HCT116 (cell line): ENCODE measurements around the gene CNTNAP5. TPM values are rescaled to one million over a fixed set of nuclear protein-coding genes. Genes with fewer than 3 reads are reported as not detected.

ENCODE experiments used
- ATAC-seq: fragments of 200-7000 bp; cut with Tn5 transposase; 2 replicates; pipeline ENCODE4 v1.9.1; 2020; ENCODE audit warnings: mild to moderate bottlenecking, moderate library complexity
- BruUV-seq: library from RNA; stranded (reverse); fragments of 400-500 nt; replicated peaks from 2 replicates; lab custom pipeline; 2021; lab: Mats Ljungman, UMichigan
- CTCF ChIA-PET: fragments of 300-600 bp; sonication (Branson Sonifier 250); formaldehyde crosslinking; loops from one replicate; lab custom pipeline; 2021; ENCODE audit warnings: antibody characterized with exemption; lab: Charles Lee
- POLR2A ChIA-PET: fragments of 300-600, 350-600 bp; sonication (Branson Sonifier 250); formaldehyde crosslinking; loops from one replicate; lab custom pipeline; 2021; ENCODE audit warnings: antibody characterized with exemption; lab: Charles Lee
- RAD21 ChIA-PET, 2 experiments: fragments of 300-600 bp; sonication (Branson Sonifier 250); formaldehyde crosslinking; loops; one replicate each; lab custom pipeline; 2023; ENCODE audit warnings: low total read pairs in 2 of 2; ENCODE audit not compliant: uncharacterized antibody in 2 of 2, unreplicated experiment in 2 of 2, low non-redundant PET in 1 of 2; lab: Charles Lee
- DNase-seq: peaks from one replicate; pipeline ENCODE4 v3.0.0-alpha.2; 2010; ENCODE audit warnings: low read depth, low spot score
- H2AFZ ChIP-seq: fragments of 200-600 bp; shearing (Covaris generic), sonication (generic); 2 replicates; pipeline ENCODE4 v1.6.1; 2017; ENCODE audit warnings: low read depth, mixed run types, mixed read lengths, antibody characterized with exemption, low read length; ENCODE audit not compliant: poor library complexity, severe bottlenecking
- H3K27ac ChIP-seq: 2 replicates; pipeline ENCODE4 v1.5.1; 2012; ENCODE audit warnings: low read depth, low read length
- H3K27me3 ChIP-seq: fragments of 200-600 bp; sonication (generic); 2 replicates; pipeline ENCODE4 v1.6.1; 2016; ENCODE audit warnings: mixed run types, low read length, mixed read lengths; ENCODE audit not compliant: insufficient read depth
- H3K36me3 ChIP-seq, 2 experiments: fragments of 200-500 bp in 1 of 2; fragments of 200-600 bp in 1 of 2; sonication (Bioruptor generic) in 1 of 2; sonication (generic) in 1 of 2; 2 replicates each; pipeline versions ENCODE4 v1.5.1 to v1.6.1; 2014 to 2016; ENCODE audit warnings: low read length in 2 of 2, inconsistent platforms in 1 of 2, mixed read lengths in 1 of 2, mixed run types in 1 of 2; ENCODE audit not compliant: insufficient read depth in 2 of 2, control insufficient read depth in 1 of 2
- H3K4me1 ChIP-seq, 2 experiments: fragments of 200-600 bp in 1 of 2; sonication (generic) in 1 of 2; 2 replicates each; pipeline versions ENCODE4 v1.5.1 to v1.6.1; 2012 to 2017; ENCODE audit warnings: low read length in 2 of 2, inconsistent platforms in 1 of 2, mild to moderate bottlenecking in 1 of 2, mixed read lengths in 1 of 2, mixed run types in 1 of 2, moderate library complexity in 1 of 2; ENCODE audit not compliant: insufficient read depth in 2 of 2, control insufficient read depth in 1 of 2
- H3K4me2 ChIP-seq: fragments of 200-600 bp; sonication (generic); 2 replicates; pipeline ENCODE4 v1.6.1; 2017; ENCODE audit warnings: mixed run types, low read length, mixed read lengths
- H3K4me3 ChIP-seq, 2 experiments: fragments of 200-600 bp in 1 of 2; sonication (generic) in 1 of 2; replicated peaks in 1 of 2; 2 replicates each; pipeline ENCODE4 v1.5.1; 2011 to 2016; ENCODE audit warnings: low read length in 2 of 2, control low read depth in 1 of 2, low read depth in 1 of 2, mild to moderate bottlenecking in 1 of 2, mixed read lengths in 1 of 2, mixed run types in 1 of 2
- H3K79me2 ChIP-seq: fragments of 200-600 bp; sonication (generic); 2 replicates; pipeline ENCODE4 v1.6.1; 2017; ENCODE audit warnings: mild to moderate bottlenecking, mixed run types, low read length, moderate library complexity, mixed read lengths; ENCODE audit not compliant: insufficient read depth
- H3K9ac ChIP-seq: fragments of 200-600 bp; sonication (generic); 2 replicates; pipeline ENCODE4 v1.6.1; 2016; ENCODE audit warnings: low read length, mixed read lengths
- H3K9me2 ChIP-seq: fragments of 200-600 bp; sonication (generic), shearing (Covaris generic); 2 replicates; pipeline ENCODE4 v1.6.1; 2017; ENCODE audit warnings: mixed run types, mild to moderate bottlenecking, moderate library complexity; ENCODE audit not compliant: insufficient read depth
- H3K9me3 ChIP-seq, 2 experiments: fragments of 200-500 bp in 1 of 2; fragments of 200-600 bp in 1 of 2; sonication (Bioruptor generic) in 1 of 2; sonication (generic) in 1 of 2; 2 replicates each; pipeline ENCODE4 v1.6.1; 2014 to 2017; ENCODE audit warnings: low read length in 2 of 2, mixed read lengths in 2 of 2, inconsistent platforms in 1 of 2, low read depth in 1 of 2, mild to moderate bottlenecking in 1 of 2, mixed run types in 1 of 2, moderate library complexity in 1 of 2; ENCODE audit not compliant: control insufficient read depth in 1 of 2, insufficient read depth in 1 of 2
- H4K20me1 ChIP-seq: fragments of 200-600 bp; sonication (generic), shearing (Covaris generic); 2 replicates; pipeline ENCODE4 v1.6.1; 2017; ENCODE audit warnings: mixed run types, mild to moderate bottlenecking, moderate library complexity; ENCODE audit not compliant: insufficient read depth
- CBX3 ChIP-seq: IDR thresholded peaks from 2 replicates; pipeline ENCODE4 v1.6.1; 2012; ENCODE audit warnings: low read depth
- EGR1 ChIP-seq: IDR thresholded peaks from 2 replicates; pipeline ENCODE4 v1.6.1; 2012; ENCODE audit warnings: low read depth
- ELF1 ChIP-seq: IDR thresholded peaks from 2 replicates; pipeline ENCODE4 v1.6.1; 2012; ENCODE audit warnings: low read depth, borderline replicate concordance
- EZH2 ChIP-seq: fragments of 200-600 bp; sonication (generic); IDR thresholded peaks from 2 replicates; pipeline ENCODE4 v1.6.1; 2017; ENCODE audit warnings: antibody characterized with exemption, mixed run types
- EZH2phosphoT487 ChIP-seq: fragments of 200-600 bp; IDR thresholded peaks from 2 replicates; pipeline ENCODE4 v1.6.1; 2018; ENCODE audit warnings: antibody characterized with exemption, borderline replicate concordance
- FOSL1 ChIP-seq: IDR thresholded peaks from 2 replicates; pipeline ENCODE4 v1.6.1; 2012; ENCODE audit warnings: low read depth
- JUND ChIP-seq: IDR thresholded peaks from 2 replicates; pipeline ENCODE4 v1.6.1; 2012
- POLR2A ChIP-seq: IDR thresholded peaks from 2 replicates; pipeline ENCODE4 v1.7.0; 2011; ENCODE audit warnings: borderline replicate concordance; ENCODE audit not compliant: insufficient read depth, insufficient read length; ENCODE audit errors: extremely low read depth
- POLR2AphosphoS5 ChIP-seq: IDR thresholded peaks from 2 replicates; pipeline ENCODE4 v1.6.1; 2011; ENCODE audit warnings: mild to moderate bottlenecking, low read depth, low read length, moderate library complexity
- RAD21 ChIP-seq: IDR thresholded peaks from 2 replicates; pipeline ENCODE4 v1.6.1; 2012; ENCODE audit warnings: low read depth, mild to moderate bottlenecking
- SIN3A ChIP-seq: IDR thresholded peaks from 2 replicates; pipeline ENCODE4 v1.6.1; 2012; ENCODE audit warnings: low read depth
- SRF ChIP-seq: IDR thresholded peaks from 2 replicates; pipeline ENCODE4 v1.6.1; 2012; ENCODE audit warnings: low read depth
- TCF7L2 ChIP-seq: IDR thresholded peaks from 2 replicates; pipeline ENCODE4 v1.7.0; 2011; ENCODE audit warnings: borderline replicate concordance, inconsistent platforms; ENCODE audit not compliant: insufficient read depth, insufficient read length; ENCODE audit errors: extremely low read depth
- YY1 ChIP-seq: IDR thresholded peaks from 2 replicates; pipeline ENCODE4 v1.6.1; 2011; ENCODE audit warnings: low read length, low read depth, moderate library complexity, mild to moderate bottlenecking; ENCODE audit not compliant: insufficient replicate concordance; ENCODE audit errors: extremely low read depth
- ZFX ChIP-seq: fragments of 450-650 bp; IDR thresholded peaks from 2 replicates; pipeline ENCODE4 v1.6.1; 2017
- intact Hi-C: fragments of 100-400 bp; cut with micrococcal nuclease; formaldehyde crosslinking; loops from 2 replicates; pipeline ENCODE4 v1.10.0; 2022
- total RNA-seq: library from RNA; stranded (reverse); gene quantifications from one replicate; pipeline ENCODE4 v1.2.1, GENCODE V29; 2021; ENCODE audit not compliant: unreplicated experiment
- TF ChIP-seq, protein P1 (sequence below): IDR thresholded peaks from 2 replicates; pipeline ENCODE4 v1.6.1; 2012
- TF ChIP-seq, protein P2 (sequence below): IDR thresholded peaks from 2 replicates; pipeline ENCODE4 v1.6.1; 2012; ENCODE audit warnings: low read depth
- TF ChIP-seq, protein P3 (sequence below): IDR thresholded peaks from 2 replicates; pipeline ENCODE4 v1.6.1; 2011; ENCODE audit warnings: mild to moderate bottlenecking, low read length, moderate library complexity; ENCODE audit not compliant: insufficient replicate concordance; ENCODE audit errors: extremely low read depth
- TF ChIP-seq, protein P4 (sequence below): IDR thresholded peaks from 2 replicates; pipeline ENCODE4 v1.6.1; 2012

CNTNAP5 gene
- total RNA-seq, 1 experiment from 2014 or later = not detected

DNA sequence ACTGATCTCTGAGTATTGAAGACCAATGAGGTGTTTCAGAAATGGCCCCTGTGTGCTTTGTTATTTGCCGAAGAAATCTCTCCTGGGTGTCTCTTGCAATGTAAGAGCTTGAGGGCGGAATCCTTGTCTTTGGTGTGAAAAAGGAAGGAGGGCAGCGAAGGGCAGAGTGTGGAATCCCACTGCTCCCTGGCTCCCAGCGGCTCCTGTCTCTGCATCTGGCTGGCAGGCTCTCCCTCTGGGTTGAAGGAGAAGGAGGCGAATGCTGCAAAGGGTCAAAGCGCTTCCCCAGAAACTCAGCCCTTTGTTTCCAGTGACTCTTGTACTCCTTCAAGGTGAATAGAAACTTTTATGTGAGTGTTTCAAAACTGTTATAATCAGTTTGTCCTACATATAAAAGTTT is 457.5 kb downstream of the CNTNAP5 start (continued):
- TF ChIP-seq EZH2phosphoT487 (no peak), CBX3 (no peak), ZFX (no peak), YY1 (no peak), POLR2AphosphoS5 (no peak), SRF (no peak), TCF7L2 (no peak), FOSL1 (no peak)

DNA sequence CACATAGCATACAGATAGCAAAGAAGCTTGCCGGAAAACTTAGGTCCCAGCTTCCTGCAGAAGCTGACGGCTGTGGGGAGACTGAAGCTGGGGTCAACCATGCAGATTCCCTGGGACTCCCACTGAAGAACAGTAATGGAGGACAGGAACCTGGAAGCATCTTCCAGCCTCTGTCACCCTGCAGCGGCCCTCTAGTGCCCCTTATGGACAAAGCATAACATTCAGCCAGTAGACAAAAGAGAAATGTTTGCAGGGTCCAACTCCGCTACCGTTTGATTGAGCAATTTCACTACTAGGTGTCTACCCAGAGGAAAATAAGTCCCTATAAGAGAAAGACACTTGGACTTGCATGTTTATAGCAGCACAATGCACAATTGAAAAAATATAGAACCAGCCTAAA is 460.6 kb downstream of the CNTNAP5 start:
- ATAC-seq (no peak), DNase-seq (no peak)
- RAD21 ChIA-PET = no interaction called here
- Histone ChIP-seq H3K4me1 (no peaks in the 10 kb centered on the region), H2AFZ (no peak overlapping the region), H3K9ac (no peak overlapping the region), H3K4me3 (no peak overlapping the region), H3K36me3 (no peaks in the 10 kb centered on the region), H4K20me1 (no peaks in the 10 kb centered on the region), H3K9me3 (peaks cover 3 to 15% of the 10 kb centered on the region in 2 experiments; a peak in 2 of 4 replicates)
- intact Hi-C loops = no loop called here
- CTCF ChIA-PET = no interaction called here
- POLR2A ChIA-PET = no interaction called here
- TF ChIP-seq SRF = no peak
- TF ChIP-seq ZFX = no peak
- no peak for TF ChIP-seq TCF7L2
- TF ChIP-seq SIN3A = no peak
- TF ChIP-seq, protein P1, sequence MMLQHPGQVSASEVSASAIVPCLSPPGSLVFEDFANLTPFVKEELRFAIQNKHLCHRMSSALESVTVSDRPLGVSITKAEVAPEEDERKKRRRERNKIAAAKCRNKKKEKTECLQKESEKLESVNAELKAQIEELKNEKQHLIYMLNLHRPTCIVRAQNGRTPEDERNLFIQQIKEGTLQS = no peak
- TF ChIP-seq ELF1 = no peak
- TF ChIP-seq YY1 = no peak
- TF ChIP-seq JUND = no peak
- TF ChIP-seq, protein P2, sequence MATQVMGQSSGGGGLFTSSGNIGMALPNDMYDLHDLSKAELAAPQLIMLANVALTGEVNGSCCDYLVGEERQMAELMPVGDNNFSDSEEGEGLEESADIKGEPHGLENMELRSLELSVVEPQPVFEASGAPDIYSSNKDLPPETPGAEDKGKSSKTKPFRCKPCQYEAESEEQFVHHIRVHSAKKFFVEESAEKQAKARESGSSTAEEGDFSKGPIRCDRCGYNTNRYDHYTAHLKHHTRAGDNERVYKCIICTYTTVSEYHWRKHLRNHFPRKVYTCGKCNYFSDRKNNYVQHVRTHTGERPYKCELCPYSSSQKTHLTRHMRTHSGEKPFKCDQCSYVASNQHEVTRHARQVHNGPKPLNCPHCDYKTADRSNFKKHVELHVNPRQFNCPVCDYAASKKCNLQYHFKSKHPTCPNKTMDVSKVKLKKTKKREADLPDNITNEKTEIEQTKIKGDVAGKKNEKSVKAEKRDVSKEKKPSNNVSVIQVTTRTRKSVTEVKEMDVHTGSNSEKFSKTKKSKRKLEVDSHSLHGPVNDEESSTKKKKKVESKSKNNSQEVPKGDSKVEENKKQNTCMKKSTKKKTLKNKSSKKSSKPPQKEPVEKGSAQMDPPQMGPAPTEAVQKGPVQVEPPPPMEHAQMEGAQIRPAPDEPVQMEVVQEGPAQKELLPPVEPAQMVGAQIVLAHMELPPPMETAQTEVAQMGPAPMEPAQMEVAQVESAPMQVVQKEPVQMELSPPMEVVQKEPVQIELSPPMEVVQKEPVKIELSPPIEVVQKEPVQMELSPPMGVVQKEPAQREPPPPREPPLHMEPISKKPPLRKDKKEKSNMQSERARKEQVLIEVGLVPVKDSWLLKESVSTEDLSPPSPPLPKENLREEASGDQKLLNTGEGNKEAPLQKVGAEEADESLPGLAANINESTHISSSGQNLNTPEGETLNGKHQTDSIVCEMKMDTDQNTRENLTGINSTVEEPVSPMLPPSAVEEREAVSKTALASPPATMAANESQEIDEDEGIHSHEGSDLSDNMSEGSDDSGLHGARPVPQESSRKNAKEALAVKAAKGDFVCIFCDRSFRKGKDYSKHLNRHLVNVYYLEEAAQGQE = no peak
- TF ChIP-seq, protein P3, sequence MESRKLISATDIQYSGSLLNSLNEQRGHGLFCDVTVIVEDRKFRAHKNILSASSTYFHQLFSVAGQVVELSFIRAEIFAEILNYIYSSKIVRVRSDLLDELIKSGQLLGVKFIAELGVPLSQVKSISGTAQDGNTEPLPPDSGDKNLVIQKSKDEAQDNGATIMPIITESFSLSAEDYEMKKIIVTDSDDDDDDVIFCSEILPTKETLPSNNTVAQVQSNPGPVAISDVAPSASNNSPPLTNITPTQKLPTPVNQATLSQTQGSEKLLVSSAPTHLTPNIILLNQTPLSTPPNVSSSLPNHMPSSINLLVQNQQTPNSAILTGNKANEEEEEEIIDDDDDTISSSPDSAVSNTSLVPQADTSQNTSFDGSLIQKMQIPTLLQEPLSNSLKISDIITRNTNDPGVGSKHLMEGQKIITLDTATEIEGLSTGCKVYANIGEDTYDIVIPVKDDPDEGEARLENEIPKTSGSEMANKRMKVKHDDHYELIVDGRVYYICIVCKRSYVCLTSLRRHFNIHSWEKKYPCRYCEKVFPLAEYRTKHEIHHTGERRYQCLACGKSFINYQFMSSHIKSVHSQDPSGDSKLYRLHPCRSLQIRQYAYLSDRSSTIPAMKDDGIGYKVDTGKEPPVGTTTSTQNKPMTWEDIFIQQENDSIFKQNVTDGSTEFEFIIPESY = no peak
- TF ChIP-seq POLR2AphosphoS5 = no peak
- TF ChIP-seq EZH2 = no peak
- TF ChIP-seq, protein P4, sequence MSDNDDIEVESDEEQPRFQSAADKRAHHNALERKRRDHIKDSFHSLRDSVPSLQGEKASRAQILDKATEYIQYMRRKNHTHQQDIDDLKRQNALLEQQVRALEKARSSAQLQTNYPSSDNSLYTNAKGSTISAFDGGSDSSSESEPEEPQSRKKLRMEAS = no peak
- TF ChIP-seq RAD21 = no peak
- TF ChIP-seq FOSL1 = no peak
- no peak for TF ChIP-seq EZH2phosphoT487
- TF ChIP-seq POLR2A = no peak
- TF ChIP-seq EGR1 = no peak
- TF ChIP-seq CBX3 = no peak
- TF ChIP-seq, all 23 proteins: peak for 0
- Histone ChIP-seq H3K4me2 (no peak overlapping the region), H3K27ac (no peak overlapping the region), H3K9me2 (no peaks in the 10 kb centered on the region), H3K79me2 (no peaks in the 10 kb centered on the region), H3K27me3 (no peaks in the 10 kb centered on the region)
- BruUV-seq = no TSS peak
